ENCODE results near the gene ST6GALNAC3.

DNA sequence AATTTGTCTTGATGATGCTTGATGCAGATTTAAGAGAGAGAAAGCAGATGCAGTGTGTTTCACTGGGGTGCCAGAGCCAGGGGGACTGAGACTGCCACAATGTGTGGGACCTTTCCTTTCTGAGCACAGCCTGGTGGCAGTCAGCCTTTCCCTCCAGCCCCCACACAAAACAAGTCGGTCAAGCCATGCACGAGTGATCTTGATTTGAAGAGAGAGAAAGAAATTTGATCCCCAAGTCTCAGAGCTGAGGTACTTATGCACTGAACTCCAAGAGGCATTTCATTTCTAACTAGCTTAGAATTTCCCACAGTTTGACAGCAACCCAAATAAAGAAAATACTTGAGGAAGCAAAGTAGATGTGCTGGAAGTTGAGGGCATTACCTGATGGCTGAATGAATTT, 193.8 kb downstream of the ST6GALNAC3 start:
- TF ChIP-seq, protein P1, sequence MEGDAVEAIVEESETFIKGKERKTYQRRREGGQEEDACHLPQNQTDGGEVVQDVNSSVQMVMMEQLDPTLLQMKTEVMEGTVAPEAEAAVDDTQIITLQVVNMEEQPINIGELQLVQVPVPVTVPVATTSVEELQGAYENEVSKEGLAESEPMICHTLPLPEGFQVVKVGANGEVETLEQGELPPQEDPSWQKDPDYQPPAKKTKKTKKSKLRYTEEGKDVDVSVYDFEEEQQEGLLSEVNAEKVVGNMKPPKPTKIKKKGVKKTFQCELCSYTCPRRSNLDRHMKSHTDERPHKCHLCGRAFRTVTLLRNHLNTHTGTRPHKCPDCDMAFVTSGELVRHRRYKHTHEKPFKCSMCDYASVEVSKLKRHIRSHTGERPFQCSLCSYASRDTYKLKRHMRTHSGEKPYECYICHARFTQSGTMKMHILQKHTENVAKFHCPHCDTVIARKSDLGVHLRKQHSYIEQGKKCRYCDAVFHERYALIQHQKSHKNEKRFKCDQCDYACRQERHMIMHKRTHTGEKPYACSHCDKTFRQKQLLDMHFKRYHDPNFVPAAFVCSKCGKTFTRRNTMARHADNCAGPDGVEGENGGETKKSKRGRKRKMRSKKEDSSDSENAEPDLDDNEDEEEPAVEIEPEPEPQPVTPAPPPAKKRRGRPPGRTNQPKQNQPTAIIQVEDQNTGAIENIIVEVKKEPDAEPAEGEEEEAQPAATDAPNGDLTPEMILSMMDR (IDR thresholded peaks at IDR 0.05; ENCODE audit: low read depth, low read length, poor library complexity, severe bottlenecking) = no peak
- TF ChIP-seq EZH2phosphoT487 (IDR thresholded peaks at IDR 0.05; ENCODE audit: borderline replicate concordance, low read length) = no peak
